HT-29 (cell line): Measurements from ENCODE around the gene CEACAM4. TPM values are rescaled to one million over a fixed set of nuclear protein-coding genes. Genes with fewer than 3 reads are reported as not detected.
A peak's percentile ranks its signal among the peaks of the same experiment; 100 is the strongest.
"Not testable (repeated sequence)": the region's sequence is repeated elsewhere in the genome, so short reads cannot be mapped to it uniquely, and the experiment has no call there.

Source experiments
- DNase-seq: peaks from one replicate; pipeline ENCODE4 v3.0.0-alpha.2; 2015; ENCODE audit warnings: low spot score
- small RNA-seq: library from RNA; depleted of rRNA; stranded (forward); fragments of <200 nt; gene quantifications from one replicate; pipeline ENCODE3, GENCODE V24; 2014
- total RNA-seq: library from RNA; depleted of rRNA; stranded (reverse); fragments of >200 nt; shearing (Covaris generic); gene quantifications from 2 replicates; pipeline ENCODE4 v1.2.3, GENCODE V29; 2014; rRNA removed

The CEACAM4 gene
- total RNA-seq, 1 experiment from 2014 or later, result not detected

DNA sequence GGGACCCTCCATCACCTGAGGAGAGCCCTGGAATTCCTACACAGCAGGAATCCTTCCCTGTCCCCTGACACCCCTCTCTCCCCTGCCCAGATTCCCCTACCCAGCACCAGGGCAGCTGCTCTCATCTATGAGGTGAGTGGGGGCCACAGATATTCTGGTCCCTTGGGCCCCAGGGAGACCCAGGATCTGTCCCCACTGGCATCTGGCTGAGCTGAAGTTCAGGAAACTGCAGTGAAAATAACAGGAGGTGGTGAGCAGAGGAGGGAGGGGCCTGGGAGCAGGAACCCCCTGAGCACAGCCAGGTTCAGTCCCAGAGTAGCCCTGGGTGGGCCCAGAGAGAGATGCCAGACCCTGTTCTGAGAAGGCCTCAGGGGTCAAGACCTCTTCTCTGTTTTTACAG, 40.8 kb downstream of the CEACAM4 start:
- no peak for DNase-seq

DNA sequence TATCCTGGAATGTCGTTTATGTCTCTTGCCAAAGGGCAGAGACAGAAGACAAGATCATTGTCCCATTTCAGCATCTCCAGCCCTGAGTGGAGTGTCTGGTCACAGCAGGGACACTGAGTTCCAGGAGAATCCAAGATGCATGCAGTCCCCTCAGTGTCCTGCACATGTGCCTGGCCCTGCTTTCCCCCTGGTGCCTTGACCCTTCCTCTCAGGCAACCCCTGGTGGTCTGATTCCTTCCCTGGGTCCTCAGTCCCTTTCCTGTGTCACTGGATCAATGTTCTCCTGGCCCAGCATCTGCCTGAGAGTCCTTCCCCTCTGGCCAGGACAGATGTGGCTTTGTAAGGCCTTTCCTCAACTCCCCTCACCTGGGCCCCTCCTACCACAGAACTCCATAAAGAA, 41.9 kb downstream of the CEACAM4 start:
- DNase-seq, result no peak

DNA sequence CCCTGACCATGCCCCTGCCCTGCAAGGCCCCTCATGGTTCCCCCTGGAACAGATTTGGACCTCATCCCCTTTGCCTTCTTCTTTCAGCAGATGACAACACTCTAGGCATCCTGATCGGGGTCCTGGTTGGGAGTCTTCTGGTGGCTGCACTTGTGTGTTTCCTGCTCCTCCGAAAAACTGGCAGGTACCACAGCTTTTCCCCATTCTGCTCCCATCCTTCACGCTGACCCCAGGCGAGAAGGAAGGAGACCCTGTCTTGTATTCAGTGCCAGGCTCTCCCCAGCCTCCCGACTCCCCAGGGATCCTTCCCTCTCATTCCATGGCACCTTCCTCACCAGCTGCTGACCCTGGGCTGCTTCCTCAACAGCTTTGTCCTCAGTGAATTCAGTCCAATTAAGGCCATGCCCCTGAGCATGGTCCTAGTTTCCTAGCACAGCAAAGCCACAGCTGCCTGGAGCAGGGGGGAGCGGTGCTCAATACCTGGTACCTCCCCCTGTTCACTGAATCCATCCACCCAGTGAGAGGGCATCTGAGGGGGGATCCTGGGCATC, 42.5 kb downstream of the CEACAM4 start:
- no peak for DNase-seq

DNA sequence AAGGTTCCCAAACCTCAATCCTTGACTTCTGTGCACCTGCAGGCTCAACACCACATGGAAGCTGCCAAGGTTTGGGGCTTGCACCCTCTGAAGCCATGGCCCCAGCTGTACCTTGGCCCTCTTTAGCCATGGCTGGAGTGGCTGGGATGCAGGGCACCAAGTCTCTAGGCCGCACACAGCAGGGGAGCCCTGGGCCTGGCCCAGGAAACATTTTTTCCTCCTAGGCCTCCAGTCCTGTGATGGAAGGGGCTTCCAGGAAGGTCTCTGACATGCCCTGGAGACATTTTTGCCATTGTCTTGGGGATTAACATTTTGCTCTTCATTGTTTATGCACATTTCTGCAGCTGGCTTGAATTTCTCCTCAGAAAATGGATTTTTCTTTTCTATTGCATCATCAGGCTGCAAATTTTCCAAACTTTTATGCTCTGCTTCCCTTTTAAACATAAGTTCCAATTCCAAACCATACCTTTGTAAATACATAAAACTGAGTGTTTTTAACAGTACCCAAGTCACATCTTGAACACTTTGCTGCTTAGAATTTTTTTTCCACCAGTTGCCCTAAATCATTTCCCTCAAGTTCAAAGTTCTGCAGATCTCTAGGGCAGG, 44.2 kb downstream of the CEACAM4 start:
- DNase-seq, result not testable (repeated sequence)

DNA sequence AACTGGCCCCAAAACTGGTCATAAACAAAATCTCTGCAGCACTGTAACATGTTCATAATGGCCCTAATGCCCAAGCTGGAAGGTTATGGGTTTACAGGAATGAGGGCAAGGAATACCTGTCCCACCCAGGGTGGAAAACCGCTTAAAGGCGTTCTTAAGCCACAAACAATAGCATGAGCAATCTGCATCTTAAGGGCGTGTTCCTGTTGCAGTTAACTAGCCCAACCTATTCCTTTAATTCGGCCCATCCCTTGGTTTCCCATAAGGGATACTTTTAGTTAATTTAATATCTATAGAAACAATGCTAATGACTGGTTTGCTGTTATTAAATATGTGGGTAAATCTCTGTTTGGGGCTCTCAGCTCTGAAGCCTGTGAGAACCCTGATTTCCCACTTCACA, 45.8 kb downstream of the CEACAM4 start:
- DNase-seq, result not testable (repeated sequence)

DNA sequence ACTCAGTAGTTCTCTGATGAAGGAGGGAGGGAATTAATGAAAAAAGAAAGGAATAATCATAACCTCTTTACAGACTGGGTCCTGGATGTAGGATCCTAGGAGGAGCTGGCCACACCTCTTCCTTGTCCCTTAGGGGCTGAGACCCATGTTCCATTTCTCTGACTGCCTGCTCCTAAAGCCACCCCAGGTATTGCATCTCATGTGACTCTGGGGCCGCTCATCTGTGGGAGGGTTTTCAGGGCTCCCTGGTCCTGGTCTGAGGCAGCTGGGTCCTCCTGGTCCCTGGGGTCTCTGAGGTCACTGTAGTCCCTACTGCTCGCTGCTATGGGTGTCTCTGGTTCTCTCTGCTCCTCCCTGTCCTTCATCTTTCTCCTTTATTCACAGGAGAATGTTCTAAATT, 48.0 kb downstream of the CEACAM4 start:
- no peak for DNase-seq

DNA sequence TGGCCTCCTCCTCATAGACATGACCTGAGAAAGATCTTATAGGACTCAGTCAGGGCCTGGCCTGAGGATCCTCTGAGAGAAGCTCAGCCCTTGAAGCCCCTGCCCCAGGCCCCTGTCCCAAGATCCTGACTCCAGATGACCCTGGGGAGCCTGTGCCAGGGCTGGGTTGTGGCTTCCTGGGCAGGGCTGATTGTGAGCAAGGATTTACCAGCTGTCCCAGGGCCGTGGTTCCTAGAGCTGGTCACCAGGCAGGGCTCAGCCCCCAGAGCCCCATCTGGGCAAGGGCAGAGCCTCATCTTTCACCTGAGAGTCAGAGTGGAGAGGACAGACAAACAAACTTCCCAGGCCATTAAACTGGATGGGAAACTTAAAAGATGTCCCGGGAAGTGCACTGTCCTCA, 49.0 kb downstream of the CEACAM4 start:
- DNase-seq, result no peak

DNA sequence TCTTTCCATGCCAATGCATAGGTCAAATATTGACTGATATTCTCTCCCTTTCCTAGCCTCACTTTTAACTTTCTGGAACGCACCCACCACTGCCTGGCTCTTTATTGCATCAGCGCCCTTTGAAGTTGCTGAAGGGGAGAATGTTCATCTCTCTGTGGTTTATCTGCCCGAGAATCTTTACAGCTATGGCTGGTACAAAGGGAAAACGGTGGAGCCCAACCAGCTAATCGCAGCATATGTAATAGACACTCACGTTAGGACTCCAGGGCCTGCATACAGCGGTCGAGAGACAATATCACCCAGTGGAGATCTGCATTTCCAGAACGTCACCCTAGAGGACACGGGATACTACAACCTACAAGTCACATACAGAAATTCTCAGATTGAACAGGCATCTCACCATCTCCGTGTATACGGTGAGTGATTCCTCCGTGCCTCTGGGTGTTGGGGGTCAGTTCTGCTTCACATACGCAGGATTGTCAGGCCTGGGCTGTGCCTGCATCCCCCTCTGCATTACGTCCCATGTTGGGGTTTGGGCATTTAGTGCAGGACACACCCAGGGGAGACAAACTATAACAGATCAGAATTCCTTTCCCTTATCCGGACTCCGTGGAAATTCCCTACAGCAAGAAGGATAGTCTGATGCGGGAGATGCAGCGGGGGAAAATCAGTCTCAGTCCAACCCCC, 49.6 kb downstream of the CEACAM4 start:
- DNase-seq, result no peak

DNA sequence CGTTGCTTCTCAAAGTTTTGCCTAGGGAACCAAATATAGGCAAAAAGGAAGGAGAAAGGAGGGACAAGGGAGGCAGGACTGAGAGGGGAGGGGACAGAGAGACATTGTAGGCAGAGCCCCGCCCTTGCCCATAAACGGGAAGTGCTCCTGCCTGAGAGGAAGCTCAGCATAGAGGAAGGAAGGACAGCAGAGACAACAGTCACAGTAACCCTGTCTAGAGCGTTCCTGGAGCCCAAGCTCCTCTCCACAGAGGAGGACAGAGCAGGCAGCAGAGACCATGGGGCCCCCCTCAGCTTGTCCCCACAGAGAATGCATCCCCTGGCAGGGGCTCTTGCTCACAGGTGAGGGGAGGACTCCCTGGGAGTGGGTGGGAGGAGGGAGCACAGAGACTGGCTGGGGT, 50.9 kb downstream of the CEACAM4 start, which contains the start of gene CEACAM21:
Gene CEACAM21 (plus strand): TSS at position 169 of the 400 bp plus-strand sequence. CDS start 109 bp downstream, at position 278.
- DNase-seq, result no peak

DNA sequence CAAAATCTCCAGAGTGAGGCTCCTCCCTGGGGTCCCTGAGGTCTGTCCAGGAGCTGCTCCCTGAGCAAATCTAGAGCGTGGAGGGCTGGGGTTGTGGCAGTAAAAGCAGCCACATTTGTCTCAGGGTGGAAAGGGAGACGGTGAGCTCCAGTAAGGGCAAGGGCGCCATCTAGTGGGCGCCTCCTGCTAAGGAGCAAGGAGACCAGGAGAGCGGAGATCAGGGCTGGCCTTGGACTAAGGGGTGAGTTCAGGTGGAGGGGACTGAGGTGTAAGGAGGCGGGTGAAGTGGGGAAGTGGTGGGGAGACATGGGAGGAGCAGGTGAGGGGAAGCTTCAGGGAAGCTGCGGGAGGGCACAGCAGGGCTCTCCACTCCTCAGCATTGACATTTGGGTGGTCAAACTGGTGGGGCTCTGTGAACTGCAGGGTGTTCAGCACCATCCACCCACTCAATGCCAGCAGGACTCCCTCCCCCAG, 56.2 kb downstream of the CEACAM4 start:
- DNase-seq, result peak; percentile 96

DNA sequence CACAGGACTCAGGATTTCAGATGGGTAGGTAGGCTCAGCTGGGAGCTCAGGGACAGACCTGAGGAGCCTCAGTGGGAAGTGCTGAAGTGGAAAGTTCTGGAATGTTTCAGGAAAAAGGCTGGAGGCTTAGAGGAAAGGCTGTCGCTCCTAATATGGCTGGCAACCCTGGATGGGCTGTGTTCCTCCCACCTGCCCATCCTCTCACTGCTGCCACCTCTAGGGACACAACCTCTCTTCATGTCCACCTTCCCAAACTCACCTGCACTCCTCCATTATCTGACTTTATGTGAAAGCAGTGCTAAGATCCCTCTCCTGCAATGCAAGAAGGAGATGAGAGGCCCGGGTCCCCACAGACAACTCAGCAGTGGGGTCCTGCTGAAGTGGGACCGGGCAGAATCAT, 56.7 kb downstream of the CEACAM4 start:
- DNase-seq, result no peak

DNA sequence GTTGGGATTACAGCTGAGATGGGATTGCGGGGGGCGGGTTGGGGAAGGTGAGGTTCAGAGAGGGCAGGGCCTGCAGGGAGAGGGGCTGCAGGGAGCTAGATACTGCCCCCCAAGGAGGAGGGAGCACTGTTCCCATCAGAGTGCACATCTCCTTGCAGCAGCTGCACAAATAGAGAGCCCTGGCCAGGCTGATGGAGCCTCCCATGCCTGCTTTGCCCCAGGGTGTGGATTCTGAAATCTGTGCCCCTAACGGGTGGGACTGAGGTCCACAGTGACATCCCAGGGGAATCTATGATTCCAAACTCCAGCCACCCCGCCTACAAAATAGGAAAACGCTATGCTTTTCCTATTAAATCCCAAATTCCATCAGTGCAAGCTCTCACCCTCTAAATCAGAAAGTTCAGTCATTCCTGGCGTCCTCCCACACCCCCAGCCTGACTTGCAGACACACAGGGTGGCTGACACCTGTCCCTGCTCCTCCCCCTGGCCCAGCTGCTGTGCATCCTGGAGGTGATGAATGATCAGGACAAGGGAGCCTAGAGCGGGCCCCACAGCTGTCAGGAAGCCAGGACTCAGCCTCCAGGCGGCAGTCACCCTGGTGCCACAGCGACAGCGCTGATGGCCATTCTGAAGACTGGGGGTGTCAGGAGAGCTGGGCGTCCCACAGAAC, 57.3 kb downstream of the CEACAM4 start:
- DNase-seq, result no peak

Small RNA genes lying within 50 kb of the gene (small RNA-seq; reads per million reads assigned to genes)
- not detected for gene AC243960.4

Other genes starting within 250 kb of the CEACAM4 start
- 101 and 108 TPM in 2 replicates for gene EXOSC5, start 229.7 kb downstream of the CEACAM4 start, total RNA-seq
- 202 and 212 TPM in 2 replicates for gene BCKDHA, start 229.3 kb downstream of the CEACAM4 start, total RNA-seq
- 1.2 and 2.9 TPM in 2 replicates for gene B3GNT8, start 199.7 kb downstream of the CEACAM4 start, total RNA-seq
- gene DMAC2, start 187.2 kb downstream of the CEACAM4 start, total RNA-seq, result 68.8 and 77.9 TPM in 2 replicates
- gene ERICH4, start 183.9 kb downstream of the CEACAM4 start, total RNA-seq, result not detected in 2 replicates
- gene CEACAM21, start 50.9 kb downstream of the CEACAM4 start, total RNA-seq, result not detected in 2 replicates
- 0.92 TPM in 1 of 2 replicates, not detected in the other for gene CEACAM7, start 61.2 kb upstream of the CEACAM4 start, total RNA-seq
- 3.2 and 3.8 TPM in 2 replicates for gene CEACAM5, start 81.6 kb upstream of the CEACAM4 start, total RNA-seq
- 11.0 and 13.4 TPM in 2 replicates for gene CEACAM6, start 128.5 kb upstream of the CEACAM4 start, total RNA-seq
- not detected in 2 replicates for gene CEACAM3, start 169.5 kb upstream of the CEACAM4 start, total RNA-seq
- not detected in 2 replicates for gene LYPD4, start 217.6 kb upstream of the CEACAM4 start, total RNA-seq
- not detected in 2 replicates for gene DMRTC2, start 218.0 kb upstream of the CEACAM4 start, total RNA-seq
- gene RPS19, start 233.2 kb upstream of the CEACAM4 start, total RNA-seq, result 4,362 and 4,557 TPM in 2 replicates